Liver (tissue), 9 donors: Measurements from ENCODE around the gene SETX. TPM values are rescaled to one million over a fixed set of nuclear protein-coding genes. Genes with fewer than 3 reads are reported as not detected.

Source experiments
- DNase-seq: peaks from one replicate; pipeline ENCODE4 v3.0.0-alpha.2; 2017; ENCODE audit warnings: low spot score
- H3K27ac ChIP-seq, 2 donors: one replicate each; pipeline ENCODE4 v1.7.0; 2013; ENCODE audit warnings: inconsistent platforms in 2 of 2, low read length in 2 of 2, control low read depth in 1 of 2, low read depth in 1 of 2, mild to moderate bottlenecking in 1 of 2
- H3K27me3 ChIP-seq, 4 donors: one replicate each; pipeline versions ENCODE4 v1.6.1 to v1.7.0; 2013; ENCODE audit warnings: low read length in 3 of 4, inconsistent platforms in 1 of 4, mild to moderate bottlenecking in 1 of 4, moderate library complexity in 1 of 4; ENCODE audit not compliant: control insufficient read depth in 4 of 4, insufficient read depth in 4 of 4
- H3K36me3 ChIP-seq, 4 donors: one replicate each; pipeline versions ENCODE4 v1.6.1 to v1.7.0; 2013; ENCODE audit warnings: low read length in 3 of 4, mild to moderate bottlenecking in 3 of 4, low read depth in 1 of 4, moderate library complexity in 1 of 4; ENCODE audit not compliant: control insufficient read depth in 4 of 4, insufficient read depth in 3 of 4
- H3K4me1 ChIP-seq, 4 donors: one replicate each; pipeline versions ENCODE4 v1.6.1 to v1.7.0; 2013; ENCODE audit warnings: low read length in 3 of 4, mild to moderate bottlenecking in 3 of 4, moderate library complexity in 1 of 4; ENCODE audit not compliant: control insufficient read depth in 4 of 4, insufficient read depth in 4 of 4
- H3K4me3 ChIP-seq, 3 donors: one replicate each; pipeline versions ENCODE4 v1.6.1 to v1.7.0; 2013; ENCODE audit warnings: low read length in 3 of 3, control low read depth in 1 of 3, low read depth in 1 of 3, mild to moderate bottlenecking in 1 of 3
- H3K9ac ChIP-seq, 2 donors: one replicate each; pipeline ENCODE4 v1.7.0; 2013; ENCODE audit warnings: low read length in 2 of 2, mild to moderate bottlenecking in 2 of 2, moderate library complexity in 2 of 2, control low read depth in 1 of 2, low read depth in 1 of 2
- H3K9me3 ChIP-seq, 4 donors: one replicate each; pipeline versions ENCODE4 v1.6.1 to v1.7.0; 2013; ENCODE audit warnings: low read length in 3 of 4; ENCODE audit not compliant: control insufficient read depth in 4 of 4
- ATF3 ChIP-seq: IDR thresholded peaks from 2 replicates; pipeline ENCODE4 v1.6.1; 2016; ENCODE audit warnings: antibody characterized with exemption
- CTCF ChIP-seq: fragments of 150-350 bp; IDR thresholded peaks from 2 replicates; pipeline ENCODE4 v1.5.1; 2017; ENCODE audit warnings: improper control_type of control experiment, low read depth, low read length; ENCODE audit not compliant: missing input control
- EGR1 ChIP-seq, 2 donors: IDR thresholded peaks; 2 replicates each; pipeline ENCODE4 v1.6.1; 2016 to 2018; ENCODE audit warnings: antibody characterized with exemption in 2 of 2, low read depth in 2 of 2
- FOXA1 ChIP-seq: IDR thresholded peaks from 2 replicates; pipeline ENCODE4 v1.6.1; 2016; ENCODE audit warnings: antibody characterized with exemption
- FOXA2 ChIP-seq: IDR thresholded peaks from 2 replicates; pipeline ENCODE4 v1.6.1; 2016; ENCODE audit warnings: antibody characterized with exemption
- GABPA ChIP-seq, 2 donors: IDR thresholded peaks in 1 of 2; conservative IDR thresholded peaks in 1 of 2; 2 replicates each; pipeline ENCODE4 v1.6.1; 2016; ENCODE audit warnings: antibody characterized with exemption in 2 of 2, mild to moderate bottlenecking in 1 of 2, moderate library complexity in 1 of 2
- HNF4A ChIP-seq, 2 donors: conservative IDR thresholded peaks; 2 replicates each; pipeline ENCODE4 v1.6.1; 2016; ENCODE audit warnings: antibody characterized with exemption in 2 of 2, mild to moderate bottlenecking in 2 of 2
- JUND ChIP-seq, 2 donors: IDR thresholded peaks; 2 replicates each; pipeline ENCODE4 v1.6.1; 2016; ENCODE audit warnings: antibody characterized with exemption in 2 of 2
- NR2F2 ChIP-seq: IDR thresholded peaks from 2 replicates; pipeline ENCODE4 v1.6.1; 2016; ENCODE audit warnings: antibody characterized with exemption
- RAD21 ChIP-seq, 2 donors: IDR thresholded peaks; 2 replicates each; pipeline ENCODE4 v1.6.1; 2016; ENCODE audit warnings: antibody characterized with exemption in 2 of 2, mild to moderate bottlenecking in 2 of 2
- RXRA ChIP-seq, 2 donors: IDR thresholded peaks; 2 replicates each; pipeline ENCODE4 v1.6.1; 2017 to 2018; ENCODE audit warnings: antibody characterized with exemption in 2 of 2, mild to moderate bottlenecking in 1 of 2
- SP1 ChIP-seq: IDR thresholded peaks from 2 replicates; pipeline ENCODE4 v1.6.1; 2018; ENCODE audit warnings: antibody characterized with exemption, mild to moderate bottlenecking
- TAF1 ChIP-seq: conservative IDR thresholded peaks from 2 replicates; pipeline ENCODE4 v1.6.1; 2016; ENCODE audit warnings: antibody characterized with exemption, mild to moderate bottlenecking
- YY1 ChIP-seq: IDR thresholded peaks from 2 replicates; pipeline ENCODE4 v1.6.1; 2016; ENCODE audit warnings: antibody characterized with exemption, mild to moderate bottlenecking
- ZBTB33 ChIP-seq: IDR thresholded peaks from 2 replicates; pipeline ENCODE4 v1.6.1; 2016; ENCODE audit warnings: antibody characterized with exemption
- WGBS: extraction: QIAGEN DNeasy Blood & Tissue Kit; methylation state at CpG from one replicate; pipeline ENCODE4 v1.1.7; 2013; 5-methylcytosine and 5-hydroxymethylcytosine counted together
- polyA plus RNA-seq, 2 donors: library from polyadenylated mRNA; stranded (reverse) in 1 of 2; unstranded in 1 of 2; fragments of 200-250 nt in 1 of 2; fragments of >200 nt in 1 of 2; fragmentation: Nextera tagmentation in 1 of 2; extraction: Ambion mirVana in 1 of 2; gene quantifications; one replicate each; pipeline versions ENCODE4 v1.2.1 to v1.2.3, GENCODE V29; 2013 to 2015
- total RNA-seq, 2 donors: library from RNA; depleted of rRNA; stranded (reverse); fragments of >200 nt; gene quantifications; one replicate each; pipeline ENCODE4 v1.2.3, GENCODE V29; 2014
- TF ChIP-seq, protein P1 (sequence below): IDR thresholded peaks from 2 replicates; pipeline ENCODE4 v1.6.1; 2016; ENCODE audit warnings: antibody characterized with exemption, mild to moderate bottlenecking
- TF ChIP-seq, protein P2 (sequence below): IDR thresholded peaks from 2 replicates; pipeline ENCODE4 v1.6.1; 2016; ENCODE audit warnings: antibody characterized with exemption
- donor health status: healthy.
- donor health status: healthy.
- donor health status: healthy.
- donor health status: healthy.
- donor health status: healthy.

The SETX gene
- total and polyA plus RNA-seq, 4 donors = 8.6 to 60.2 (median 19.6) TPM

GRCh38 chr9:132232522-132232921, 122.3 kb downstream of the SETX start:
- TF ChIP-seq YY1 (no peak), TAF1 (no peak), EGR1 (IDR thresholded peaks at IDR 0.05; ENCODE audit: low read depth in 2 of 2) (no peak), RAD21 (IDR thresholded peaks at IDR 0.05) (no peak), NR2F2 (no peak), FOXA2 (no peak), SP1 (no peak), ZBTB33 (no peak), CTCF (no peak), JUND (IDR thresholded peaks at IDR 0.05) (no peak), HNF4A (conservative IDR thresholded peaks at IDR 0.05) (no peak), RXRA (IDR thresholded peaks at IDR 0.05) (no peak), FOXA1 (no peak), GABPA (IDR thresholded peaks at IDR 0.05 in 1 of 2, conservative IDR thresholded peaks at IDR 0.05 in 1 of 2) (no peak), ATF3 (no peak)
- TF ChIP-seq, protein P1, sequence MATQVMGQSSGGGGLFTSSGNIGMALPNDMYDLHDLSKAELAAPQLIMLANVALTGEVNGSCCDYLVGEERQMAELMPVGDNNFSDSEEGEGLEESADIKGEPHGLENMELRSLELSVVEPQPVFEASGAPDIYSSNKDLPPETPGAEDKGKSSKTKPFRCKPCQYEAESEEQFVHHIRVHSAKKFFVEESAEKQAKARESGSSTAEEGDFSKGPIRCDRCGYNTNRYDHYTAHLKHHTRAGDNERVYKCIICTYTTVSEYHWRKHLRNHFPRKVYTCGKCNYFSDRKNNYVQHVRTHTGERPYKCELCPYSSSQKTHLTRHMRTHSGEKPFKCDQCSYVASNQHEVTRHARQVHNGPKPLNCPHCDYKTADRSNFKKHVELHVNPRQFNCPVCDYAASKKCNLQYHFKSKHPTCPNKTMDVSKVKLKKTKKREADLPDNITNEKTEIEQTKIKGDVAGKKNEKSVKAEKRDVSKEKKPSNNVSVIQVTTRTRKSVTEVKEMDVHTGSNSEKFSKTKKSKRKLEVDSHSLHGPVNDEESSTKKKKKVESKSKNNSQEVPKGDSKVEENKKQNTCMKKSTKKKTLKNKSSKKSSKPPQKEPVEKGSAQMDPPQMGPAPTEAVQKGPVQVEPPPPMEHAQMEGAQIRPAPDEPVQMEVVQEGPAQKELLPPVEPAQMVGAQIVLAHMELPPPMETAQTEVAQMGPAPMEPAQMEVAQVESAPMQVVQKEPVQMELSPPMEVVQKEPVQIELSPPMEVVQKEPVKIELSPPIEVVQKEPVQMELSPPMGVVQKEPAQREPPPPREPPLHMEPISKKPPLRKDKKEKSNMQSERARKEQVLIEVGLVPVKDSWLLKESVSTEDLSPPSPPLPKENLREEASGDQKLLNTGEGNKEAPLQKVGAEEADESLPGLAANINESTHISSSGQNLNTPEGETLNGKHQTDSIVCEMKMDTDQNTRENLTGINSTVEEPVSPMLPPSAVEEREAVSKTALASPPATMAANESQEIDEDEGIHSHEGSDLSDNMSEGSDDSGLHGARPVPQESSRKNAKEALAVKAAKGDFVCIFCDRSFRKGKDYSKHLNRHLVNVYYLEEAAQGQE = no peak
- TF ChIP-seq, protein P2, sequence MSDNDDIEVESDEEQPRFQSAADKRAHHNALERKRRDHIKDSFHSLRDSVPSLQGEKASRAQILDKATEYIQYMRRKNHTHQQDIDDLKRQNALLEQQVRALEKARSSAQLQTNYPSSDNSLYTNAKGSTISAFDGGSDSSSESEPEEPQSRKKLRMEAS = no peak
- Histone ChIP-seq H3K9me3 (no peaks in the 10 kb centered on the region), H3K9ac (no peak overlapping the region), H3K4me3 (no peak overlapping the region), H3K27ac (no peak overlapping the region), H3K36me3 (no peaks in the 10 kb centered on the region), H3K4me1 (no peaks in the 10 kb centered on the region), H3K27me3 (peaks cover 0 to 4% (median 1%) of the 10 kb centered on the region in 4 donors)
- no peak for DNase-seq
- WGBS = 71% methylated on average over 3 of the region's 3 CpGs
